Measurements from ENCODE around the gene EEPD1.

Gene EEPD1

DNA sequence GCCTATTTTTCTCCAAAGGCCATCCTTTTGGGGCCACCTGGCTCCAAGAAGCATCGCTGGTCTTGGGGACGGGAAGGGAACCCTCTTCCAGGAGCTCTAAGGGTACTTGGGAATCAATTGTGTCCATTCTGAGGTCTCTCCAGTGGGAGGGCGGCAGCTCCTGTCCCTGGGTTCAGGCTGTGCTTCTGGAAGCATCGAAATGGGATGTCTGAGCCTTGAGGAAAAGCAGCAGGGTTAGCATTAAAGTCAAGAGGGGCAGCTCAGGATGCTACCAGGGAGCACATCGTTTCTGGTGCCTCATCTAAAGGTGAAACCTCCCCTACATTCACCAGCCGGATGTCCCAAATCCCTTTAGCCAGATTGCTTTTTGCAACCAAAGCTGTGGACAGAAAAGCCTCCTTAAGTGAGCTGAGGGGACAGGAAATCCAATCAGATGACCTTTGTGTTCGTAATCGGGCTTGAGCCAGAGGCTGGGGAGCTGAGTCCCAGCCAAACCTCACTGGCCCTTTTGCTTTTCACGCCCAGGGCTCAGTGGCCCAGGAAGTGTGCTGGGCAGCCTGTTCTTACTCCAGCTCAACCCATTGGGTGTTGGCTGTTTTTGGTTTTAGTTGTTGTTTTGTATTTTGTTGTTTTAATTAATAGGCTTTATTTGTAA, 147.8 kb downstream of the EEPD1 start:
- no peak for DNase-seq (ENCODE audit: low spot score)
- in situ Hi-C loops (cut with MboI; ENCODE audit: low pct_unique_long_range_greater_than_20kb, low sequenced_read_pairs, unreplicated experiment) = no loop called here
- TF ChIP-seq, protein P1, sequence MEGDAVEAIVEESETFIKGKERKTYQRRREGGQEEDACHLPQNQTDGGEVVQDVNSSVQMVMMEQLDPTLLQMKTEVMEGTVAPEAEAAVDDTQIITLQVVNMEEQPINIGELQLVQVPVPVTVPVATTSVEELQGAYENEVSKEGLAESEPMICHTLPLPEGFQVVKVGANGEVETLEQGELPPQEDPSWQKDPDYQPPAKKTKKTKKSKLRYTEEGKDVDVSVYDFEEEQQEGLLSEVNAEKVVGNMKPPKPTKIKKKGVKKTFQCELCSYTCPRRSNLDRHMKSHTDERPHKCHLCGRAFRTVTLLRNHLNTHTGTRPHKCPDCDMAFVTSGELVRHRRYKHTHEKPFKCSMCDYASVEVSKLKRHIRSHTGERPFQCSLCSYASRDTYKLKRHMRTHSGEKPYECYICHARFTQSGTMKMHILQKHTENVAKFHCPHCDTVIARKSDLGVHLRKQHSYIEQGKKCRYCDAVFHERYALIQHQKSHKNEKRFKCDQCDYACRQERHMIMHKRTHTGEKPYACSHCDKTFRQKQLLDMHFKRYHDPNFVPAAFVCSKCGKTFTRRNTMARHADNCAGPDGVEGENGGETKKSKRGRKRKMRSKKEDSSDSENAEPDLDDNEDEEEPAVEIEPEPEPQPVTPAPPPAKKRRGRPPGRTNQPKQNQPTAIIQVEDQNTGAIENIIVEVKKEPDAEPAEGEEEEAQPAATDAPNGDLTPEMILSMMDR (IDR thresholded peaks at IDR 0.05; ENCODE audit: extremely low read depth, insufficient read depth, missing control alignments) = no peak

DNA sequence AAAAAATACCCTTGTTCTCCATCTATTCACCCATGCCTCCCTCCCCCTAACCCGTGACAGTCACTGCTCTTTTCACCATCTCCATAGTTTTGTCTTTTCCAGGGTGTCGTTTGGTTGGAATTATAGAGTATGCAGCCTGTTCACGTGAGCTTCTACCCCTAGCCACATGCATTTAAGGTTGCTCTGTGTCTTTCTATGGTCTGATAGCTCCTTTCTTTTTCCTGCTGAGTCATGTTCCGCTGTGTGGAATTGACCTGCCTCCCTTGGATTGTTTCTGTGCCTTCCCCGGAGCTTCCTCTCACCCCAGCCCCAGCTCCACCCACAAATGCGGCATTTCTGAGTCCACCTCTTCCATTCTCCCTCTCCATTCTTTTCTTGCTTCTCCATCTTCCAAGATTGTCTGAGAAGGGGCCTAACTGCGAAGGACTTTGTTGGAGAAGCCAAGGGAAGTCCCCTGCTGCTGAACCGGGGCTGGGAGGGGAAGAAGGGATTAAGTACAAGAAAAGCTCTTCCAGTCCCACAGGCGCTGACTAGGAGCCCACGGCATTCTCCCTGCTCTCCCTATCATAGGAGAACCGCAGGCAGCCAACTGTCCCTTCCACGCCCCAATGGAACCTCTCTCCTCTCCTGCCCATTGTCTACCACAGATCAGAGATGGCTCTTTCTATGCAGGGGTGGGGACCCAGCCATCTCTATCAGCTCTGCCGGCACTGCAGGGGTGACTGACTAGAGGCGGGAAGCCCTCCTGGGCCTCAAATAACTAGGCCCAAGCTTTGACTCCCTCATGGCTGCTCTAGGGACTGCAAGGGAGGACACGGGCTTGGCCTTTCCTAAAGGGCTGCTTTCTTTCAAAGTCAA, 149.1 kb downstream of the EEPD1 start:
- no peak for DNase-seq (ENCODE audit: low spot score)
- in situ Hi-C loops (cut with MboI; ENCODE audit: low pct_unique_long_range_greater_than_20kb, low sequenced_read_pairs, unreplicated experiment) = no loop called here
- TF ChIP-seq, protein P1 (IDR thresholded peaks at IDR 0.05; ENCODE audit: extremely low read depth, insufficient read depth, missing control alignments) = no peak

DNA sequence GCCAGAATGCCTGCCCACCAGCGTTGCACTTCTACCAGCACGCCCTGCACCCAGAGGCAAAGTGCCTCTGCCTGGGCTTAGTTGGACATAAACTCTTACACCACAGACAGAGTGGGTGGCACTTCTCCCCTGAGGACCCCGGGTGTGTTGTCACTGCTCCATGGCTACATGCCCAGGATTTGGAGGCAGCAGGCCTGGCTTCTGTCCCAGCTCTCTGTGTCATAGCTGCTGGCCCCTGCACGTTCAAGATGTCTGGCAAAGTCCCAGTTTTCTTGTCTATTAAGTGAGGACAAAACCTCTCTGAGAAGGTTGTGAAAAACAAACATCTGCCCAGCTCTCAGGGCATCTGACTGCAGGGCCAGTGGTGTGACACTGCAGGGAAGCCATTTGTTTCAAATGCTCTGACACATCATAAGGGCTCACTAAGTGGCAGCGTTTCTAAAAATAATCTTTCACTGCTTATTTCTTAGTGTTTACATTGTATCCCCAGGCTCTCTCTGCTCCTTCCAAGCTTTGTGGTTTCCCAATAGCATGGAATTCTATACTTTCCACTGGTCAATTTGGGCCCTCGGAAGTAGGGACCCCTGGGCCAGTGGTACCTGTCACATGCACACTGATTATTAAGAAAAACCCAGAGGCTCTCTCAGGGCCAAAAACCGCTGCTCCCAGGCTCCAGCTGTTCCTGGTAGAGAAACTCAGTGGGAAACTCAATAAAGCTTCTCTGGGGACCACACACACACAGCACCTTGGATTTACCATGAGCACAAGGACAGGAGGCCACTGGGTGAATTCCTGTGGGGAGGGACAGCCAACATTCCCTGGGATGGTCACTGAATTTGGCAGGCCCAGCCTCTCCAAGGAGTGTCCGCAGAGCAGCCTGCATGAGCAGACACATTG, 150.4 kb downstream of the EEPD1 start:
- TF ChIP-seq, protein P1 (IDR thresholded peaks at IDR 0.05; ENCODE audit: extremely low read depth, insufficient read depth, missing control alignments) = no peak
- in situ Hi-C loops (cut with MboI; ENCODE audit: low pct_unique_long_range_greater_than_20kb, low sequenced_read_pairs, unreplicated experiment) = no loop called here
- no peak for DNase-seq (ENCODE audit: low spot score)

DNA sequence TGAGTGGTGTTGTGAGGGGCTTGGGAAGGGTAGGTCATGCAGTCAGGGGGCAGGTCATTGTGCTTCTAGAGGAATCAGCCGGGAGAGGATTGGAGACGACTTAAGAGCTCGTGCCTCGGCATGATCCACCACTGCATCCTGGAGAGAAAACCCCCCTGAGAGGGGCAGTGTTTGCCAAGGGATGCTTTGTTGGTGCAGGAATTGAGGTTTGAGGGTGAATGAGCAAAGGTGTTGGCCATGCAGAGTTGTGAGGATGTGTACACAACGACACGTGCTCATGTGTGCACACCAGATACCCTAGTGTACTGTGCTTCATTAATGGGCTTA, 151.0 kb downstream of the EEPD1 start:
- TF ChIP-seq, protein P1 (IDR thresholded peaks at IDR 0.05; ENCODE audit: extremely low read depth, insufficient read depth, missing control alignments) = no peak
- no peak for DNase-seq (ENCODE audit: low spot score)
- in situ Hi-C loops (cut with MboI; ENCODE audit: low pct_unique_long_range_greater_than_20kb, low sequenced_read_pairs, unreplicated experiment) = no loop called here

DNA sequence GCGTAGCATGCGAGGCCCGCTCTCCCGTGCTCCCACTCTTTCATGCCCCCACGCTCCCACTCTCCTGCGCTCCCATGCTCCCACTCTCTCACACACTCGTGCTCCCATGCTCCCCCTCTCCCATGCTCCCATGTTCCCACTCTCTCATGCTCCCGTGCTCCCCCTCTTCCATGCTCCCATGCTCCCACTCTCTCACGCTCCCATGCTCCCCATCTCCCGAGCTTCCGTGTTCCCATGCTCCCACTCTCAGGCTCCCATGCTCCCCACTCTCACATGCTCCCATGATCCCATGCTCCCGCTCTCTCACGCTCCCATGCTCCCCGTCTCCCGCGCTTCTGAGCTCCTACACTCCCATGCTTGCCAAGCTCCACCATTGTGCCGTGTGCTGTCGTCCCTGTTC, 152.2 kb downstream of the EEPD1 start:
- no peak for DNase-seq (ENCODE audit: low spot score)
- TF ChIP-seq, protein P1 (IDR thresholded peaks at IDR 0.05; ENCODE audit: extremely low read depth, insufficient read depth, missing control alignments) = no peak
- in situ Hi-C loops (cut with MboI; ENCODE audit: low pct_unique_long_range_greater_than_20kb, low sequenced_read_pairs, unreplicated experiment) = no loop called here

DNA sequence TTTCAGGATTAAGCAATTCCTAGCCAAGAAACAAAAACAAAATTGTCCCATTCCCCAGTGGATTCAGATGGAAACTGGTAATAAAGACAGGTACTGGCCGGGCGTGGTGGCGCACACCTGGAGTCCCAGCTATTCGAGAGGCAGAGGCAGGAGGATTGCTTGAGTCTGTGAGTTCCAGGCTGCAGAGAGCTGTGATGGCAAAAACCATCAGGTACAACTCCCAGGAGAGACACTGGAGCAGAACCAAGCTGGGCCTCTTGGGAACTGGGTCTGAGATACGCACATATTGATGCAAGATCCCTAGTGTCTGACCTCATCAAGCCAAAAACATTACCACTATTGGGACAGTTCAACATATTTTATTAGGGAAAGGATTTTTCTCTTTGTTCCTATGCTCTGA, 152.6 kb downstream of the EEPD1 start:
- TF ChIP-seq, protein P1 (IDR thresholded peaks at IDR 0.05; ENCODE audit: extremely low read depth, insufficient read depth, missing control alignments) = no peak
- DNase-seq (ENCODE audit: low spot score) = no peak
- in situ Hi-C loops (cut with MboI; ENCODE audit: low pct_unique_long_range_greater_than_20kb, low sequenced_read_pairs, unreplicated experiment) = no loop called here
